Loucy (cell line): ENCODE results near the gene GRIN2A.

ENCODE experiments used
- CTCF ChIP-seq: fragments of 200-600 bp; sonication (generic); conservative IDR thresholded peaks from 2 replicates; pipeline ENCODE4 v1.5.1; 2014; ENCODE audit warnings: mild to moderate bottlenecking, antibody characterized with exemption, low read length
- EZH2phosphoT487 ChIP-seq: fragments of 200-600 bp; IDR thresholded peaks from 2 replicates; pipeline ENCODE4 v1.6.1; 2018; ENCODE audit warnings: antibody characterized with exemption, mild to moderate bottlenecking, moderate library complexity, borderline replicate concordance

GRCh38 chr16:9755081-9755480 is 427.1 kb downstream of the GRIN2A start:
- TF ChIP-seq CTCF (no peak), EZH2phosphoT487 (no peak)
